Thoracic aorta (tissue), 2 donors: Measurements from ENCODE around the gene TMX2. TPM values are rescaled to one million over a fixed set of nuclear protein-coding genes. Genes with fewer than 3 reads are reported as not detected.

Experiments used
- ATAC-seq: fragments of 150-250 bp; one replicate; pipeline ENCODE4 v1.8.0; 2017; ENCODE audit warnings: low read depth; ENCODE audit not compliant: insufficient number of reproducible peaks, low FRiP score
- DNase-seq: peaks from one replicate; pipeline ENCODE4 v3.0.0-alpha.2; 2020; ENCODE audit warnings: low spot score
- H3K27ac ChIP-seq, 2 donors: fragments of 200-600 bp; sonication (generic); 1 replicate in 1 of 2; 2 replicates in 1 of 2; pipeline ENCODE4 v1.5.1; 2016; ENCODE audit warnings: mild to moderate bottlenecking in 2 of 2, moderate library complexity in 2 of 2
- H3K27me3 ChIP-seq: fragments of 200-600 bp; sonication (generic); replicated peaks from 2 replicates; pipeline ENCODE4 v1.6.0; 2016; ENCODE audit warnings: mild to moderate bottlenecking; ENCODE audit not compliant: insufficient read depth
- H3K36me3 ChIP-seq: fragments of 200-600 bp; sonication (generic); one replicate; pipeline ENCODE4 v1.5.1; 2016
- H3K4me1 ChIP-seq, 2 donors: fragments of 200-600 bp; sonication (generic); 1 replicate in 1 of 2; 2 replicates in 1 of 2; pipeline versions ENCODE4 v1.5.1 to v1.6.0; 2016; ENCODE audit warnings: low read depth in 2 of 2, mild to moderate bottlenecking in 1 of 2; ENCODE audit not compliant: control insufficient read depth in 1 of 2
- H3K4me3 ChIP-seq: fragments of 200-600 bp; sonication (generic); 2 replicates; pipeline ENCODE4 v1.5.1; 2016; ENCODE audit warnings: mild to moderate bottlenecking
- H3K9me3 ChIP-seq: fragments of 200-600 bp; sonication (generic); 2 replicates; pipeline ENCODE4 v1.5.1; 2016
- total RNA-seq, 2 donors: library from RNA; depleted of rRNA; stranded (reverse); fragments of >200 nt; gene quantifications; one replicate each; pipeline versions ENCODE4 v1.1.0 to v1.2.3, GENCODE V29; 2016
- TF ChIP-seq, protein P1 (sequence below): fragments of 200-600 bp; sonication (generic); IDR thresholded peaks from one replicate; pipeline ENCODE4 v1.5.1; 2019; ENCODE audit warnings: antibody characterized with exemption

Gene TMX2
- total RNA-seq, 2 donors from 2014 or later, result 47.4 to 57.2 TPM

DNA sequence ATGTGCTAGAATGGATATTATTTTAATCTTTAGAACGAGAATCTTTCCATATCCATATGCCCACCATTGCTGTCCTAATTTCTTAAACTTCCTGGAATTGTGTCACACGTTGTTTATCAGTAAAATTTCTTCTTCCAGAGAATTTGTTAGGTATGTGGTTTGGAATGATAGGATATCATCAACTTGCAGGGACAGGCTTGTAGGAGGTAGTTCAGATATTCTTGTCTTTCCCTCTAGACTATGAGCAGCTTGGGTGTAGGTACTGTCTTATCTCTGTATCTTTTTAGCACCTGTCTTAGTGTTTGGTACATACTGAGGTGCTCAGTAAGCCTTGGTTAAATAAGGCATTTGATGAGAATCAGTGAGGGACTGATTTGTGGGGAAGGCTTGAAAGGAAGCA lies 52.6 kb downstream of the TMX2 start:
- Histone ChIP-seq H3K36me3 (no peaks in the 10 kb centered on the region), H3K9me3 (no peaks in the 10 kb centered on the region), H3K4me1 (peaks cover 30 to 53% of the 10 kb centered on the region in 2 donors), H3K27me3 (no peaks in the 10 kb centered on the region), H3K4me3 (peak overlapping the region; percentile 86), H3K27ac (peak overlapping the region in 1 of 2 donors; percentile 80)
- no peak for DNase-seq
- TF ChIP-seq, protein P1, sequence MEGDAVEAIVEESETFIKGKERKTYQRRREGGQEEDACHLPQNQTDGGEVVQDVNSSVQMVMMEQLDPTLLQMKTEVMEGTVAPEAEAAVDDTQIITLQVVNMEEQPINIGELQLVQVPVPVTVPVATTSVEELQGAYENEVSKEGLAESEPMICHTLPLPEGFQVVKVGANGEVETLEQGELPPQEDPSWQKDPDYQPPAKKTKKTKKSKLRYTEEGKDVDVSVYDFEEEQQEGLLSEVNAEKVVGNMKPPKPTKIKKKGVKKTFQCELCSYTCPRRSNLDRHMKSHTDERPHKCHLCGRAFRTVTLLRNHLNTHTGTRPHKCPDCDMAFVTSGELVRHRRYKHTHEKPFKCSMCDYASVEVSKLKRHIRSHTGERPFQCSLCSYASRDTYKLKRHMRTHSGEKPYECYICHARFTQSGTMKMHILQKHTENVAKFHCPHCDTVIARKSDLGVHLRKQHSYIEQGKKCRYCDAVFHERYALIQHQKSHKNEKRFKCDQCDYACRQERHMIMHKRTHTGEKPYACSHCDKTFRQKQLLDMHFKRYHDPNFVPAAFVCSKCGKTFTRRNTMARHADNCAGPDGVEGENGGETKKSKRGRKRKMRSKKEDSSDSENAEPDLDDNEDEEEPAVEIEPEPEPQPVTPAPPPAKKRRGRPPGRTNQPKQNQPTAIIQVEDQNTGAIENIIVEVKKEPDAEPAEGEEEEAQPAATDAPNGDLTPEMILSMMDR, result no peak
- no peak for ATAC-seq

DNA sequence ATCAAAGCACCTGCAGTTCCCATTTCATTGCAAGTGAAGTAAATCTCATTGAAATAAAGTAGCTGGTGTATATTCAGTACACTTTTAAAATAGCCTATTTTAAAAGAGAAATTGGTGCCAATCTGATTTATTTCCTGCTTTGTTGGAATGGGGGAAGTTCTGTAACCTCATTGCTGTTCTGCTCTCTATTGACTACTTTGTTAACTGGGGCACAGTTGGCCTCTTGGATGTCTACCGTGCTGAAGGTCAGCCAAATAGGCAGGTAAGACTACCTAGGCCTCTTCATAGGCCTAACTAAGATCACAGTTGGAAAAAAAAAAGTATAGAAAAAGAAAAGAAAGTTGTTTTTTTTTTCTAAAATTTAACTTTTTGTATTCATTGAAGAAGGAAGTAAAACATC lies 58.4 kb downstream of the TMX2 start:
- peaks cover 58 to 81% of the 10 kb centered on the region in 2 donors for H3K4me1 ChIP-seq
- no peak for ATAC-seq
- no peaks in the 10 kb centered on the region for H3K36me3 ChIP-seq
- no peaks in the 10 kb centered on the region for H3K27me3 ChIP-seq
- no peaks in the 10 kb centered on the region for H3K9me3 ChIP-seq
- no peak overlapping the region for H3K4me3 ChIP-seq
- TF ChIP-seq, protein P1, result no peak
- no peak for DNase-seq
- H3K27ac ChIP-seq, result no peak overlapping the region

- Histone ChIP-seq H3K27me3 (no peaks in the 10 kb centered on the region), H3K4me3 (no peak overlapping the region), H3K36me3 (no peaks in the 10 kb centered on the region), H3K4me1 (peaks cover 61 to 81% of the 10 kb centered on the region in 2 donors), H3K27ac (no peak overlapping the region), H3K9me3 (no peaks in the 10 kb centered on the region)
- TF ChIP-seq, protein P1, result no peak
- ATAC-seq (no peak), DNase-seq (no peak)
These were observed 59.0 kb downstream of the TMX2 start for GRCh38 chr11:57771365-57771764.

- Histone ChIP-seq H3K27me3 (no peaks in the 10 kb centered on the region), H3K36me3 (no peaks in the 10 kb centered on the region), H3K4me1 (peaks cover 70 to 84% of the 10 kb centered on the region in 2 donors), H3K4me3 (no peak overlapping the region), H3K9me3 (no peaks in the 10 kb centered on the region), H3K27ac (no peak overlapping the region)
- DNase-seq (no peak), ATAC-seq (no peak)
- TF ChIP-seq, protein P1, result no peak
These were observed 60.2 kb downstream of the TMX2 start for GRCh38 chr11:57772562-57772961.

DNA sequence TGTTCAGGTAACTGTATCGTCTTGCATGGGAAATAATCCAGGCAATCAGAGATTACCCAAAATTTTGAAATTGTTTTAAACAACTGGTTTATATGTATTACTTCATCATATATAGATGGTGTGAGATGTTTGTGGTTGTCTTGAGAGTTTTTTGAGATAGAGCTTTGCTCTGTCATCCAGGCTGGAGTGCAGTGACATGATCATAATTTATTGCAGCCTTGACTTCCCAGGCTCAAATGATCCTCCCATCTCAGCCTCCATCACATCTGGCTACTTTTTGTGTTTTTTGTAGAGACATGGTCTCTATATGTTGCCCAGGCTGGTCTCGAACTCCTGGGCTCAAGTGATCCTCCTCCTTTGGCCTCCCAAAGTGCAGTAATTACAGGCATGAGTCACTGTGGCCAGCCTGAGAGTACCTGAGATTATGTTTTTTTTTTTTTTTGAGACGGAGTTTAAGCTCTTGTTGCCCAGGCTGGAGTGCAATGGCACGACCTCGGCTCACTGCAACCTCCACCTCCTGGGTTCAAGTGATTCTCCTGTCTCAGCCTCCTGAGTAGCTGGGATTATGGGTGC lies 60.7 kb downstream of the TMX2 start:
- H3K27me3 ChIP-seq, result no peaks in the 10 kb centered on the region
- H3K27ac ChIP-seq, result no peak overlapping the region
- TF ChIP-seq, protein P1, result no peak
- H3K4me1 ChIP-seq, result peaks cover 72 to 86% of the 10 kb centered on the region in 2 donors
- H3K4me3 ChIP-seq, result no peak overlapping the region
- no peaks in the 10 kb centered on the region for H3K36me3 ChIP-seq
- ATAC-seq, result no peak
- DNase-seq, result no peak
- no peaks in the 10 kb centered on the region for H3K9me3 ChIP-seq
